Hepatocyte (in vitro differentiated cells): Measurements from ENCODE around the gene DIRAS3.

ENCODE experiments used
- CTCF ChIP-seq: fragments of 200-600 bp; sonication (generic); IDR thresholded peaks from 2 replicates; pipeline ENCODE4 v1.5.1; 2016; ENCODE audit warnings: antibody characterized with exemption, mild to moderate bottlenecking; ENCODE audit not compliant: poor library complexity
- EZH2 ChIP-seq: fragments of 200-600 bp; sonication (generic); IDR thresholded peaks from 2 replicates; pipeline ENCODE4 v1.6.1; 2016; ENCODE audit warnings: antibody characterized with exemption, mild to moderate bottlenecking, borderline replicate concordance
- EZH2phosphoT487 ChIP-seq: fragments of 200-600 bp; sonication (generic); IDR thresholded peaks from one replicate; pipeline ENCODE4 v1.6.1; 2018; ENCODE audit warnings: antibody characterized with exemption, mild to moderate bottlenecking, low read depth, moderate library complexity; ENCODE audit not compliant: unreplicated experiment, severe bottlenecking

- TF ChIP-seq CTCF = no peak
- no peak for TF ChIP-seq EZH2
- TF ChIP-seq EZH2phosphoT487 = no peak
Observed at GRCh38 chr1:67997746-67998145, 52.7 kb downstream of the DIRAS3 start.
